SU-DHL-6 (cell line): ENCODE measurements around the gene AGPAT2.

Source experiments
- H2AFZ ChIP-seq: fragments of 200-600 bp; sonication (generic); 2 replicates; pipeline ENCODE4 v1.6.1; 2014; ENCODE audit warnings: low read depth, mild to moderate bottlenecking, moderate library complexity, mixed read lengths, antibody characterized with exemption, low read length; ENCODE audit not compliant: severe bottlenecking
- H3F3A ChIP-seq: fragments of 200-600 bp; shearing (Covaris generic); 2 replicates; pipeline ENCODE4 v1.6.0; 2016; ENCODE audit warnings: antibody characterized with exemption, mild to moderate bottlenecking; ENCODE audit not compliant: insufficient read depth
- H3K27ac ChIP-seq: fragments of 200-600 bp; sonication (generic); 2 replicates; pipeline ENCODE4 v1.5.1; 2016; ENCODE audit warnings: low read depth, mild to moderate bottlenecking, low read length, moderate library complexity, mixed read lengths
- H3K27me3 ChIP-seq: fragments of 200-600 bp; sonication (generic), shearing (Covaris generic); 2 replicates; pipeline ENCODE4 v1.6.0; 2014; ENCODE audit warnings: mild to moderate bottlenecking, low read length
- H3K36me3 ChIP-seq: fragments of 200-600 bp; sonication (generic); 2 replicates; pipeline ENCODE4 v1.6.1; 2014; ENCODE audit warnings: mild to moderate bottlenecking, low read length, mixed read lengths
- H3K4me2 ChIP-seq: fragments of 300-600, 200-600 bp; shearing (Covaris generic), sonication (generic); 2 replicates; pipeline ENCODE4 v1.6.0; 2014; ENCODE audit warnings: low read length, low read depth, mild to moderate bottlenecking; ENCODE audit not compliant: poor library complexity, severe bottlenecking
- H3K4me3 ChIP-seq: fragments of 200-600 bp; sonication (generic); 2 replicates; pipeline ENCODE4 v1.5.1; 2014; ENCODE audit warnings: antibody characterized with exemption, low read length, mild to moderate bottlenecking, mixed read lengths; ENCODE audit not compliant: insufficient read depth, poor library complexity, severe bottlenecking
- H3K79me2 ChIP-seq: fragments of 200-600 bp; sonication (generic); 2 replicates; pipeline ENCODE4 v1.6.1; 2014; ENCODE audit warnings: mild to moderate bottlenecking, low read length, moderate library complexity; ENCODE audit not compliant: insufficient read depth
- H3K9ac ChIP-seq: fragments of 200-600 bp; sonication (generic); 2 replicates; pipeline ENCODE4 v1.7.0; 2014; ENCODE audit warnings: mild to moderate bottlenecking, low read length
- H3K9me2 ChIP-seq: fragments of 200-600 bp; sonication (generic); replicated peaks from 2 replicates; pipeline ENCODE4 v1.6.1; 2014; ENCODE audit warnings: low read length; ENCODE audit not compliant: insufficient read depth
- H3K9me3 ChIP-seq: fragments of 200-600 bp; sonication (generic); 2 replicates; pipeline ENCODE4 v1.6.1; 2014; ENCODE audit warnings: low read length, mixed read lengths; ENCODE audit not compliant: insufficient read depth
- H4K20me1 ChIP-seq: fragments of 200-600 bp; sonication (generic); 2 replicates; pipeline ENCODE4 v1.6.1; 2014; ENCODE audit warnings: low read depth, mild to moderate bottlenecking, antibody characterized with exemption, low read length, moderate library complexity, mixed read lengths
- CTCF ChIP-seq: fragments of 200-600 bp; sonication (generic); IDR thresholded peaks from one replicate; pipeline ENCODE4 v1.5.1; 2017; ENCODE audit warnings: antibody characterized with exemption, mild to moderate bottlenecking, low read length, moderate library complexity; ENCODE audit not compliant: insufficient read depth, poor library complexity, severe bottlenecking
- EZH2phosphoT487 ChIP-seq: fragments of 200-600 bp; sonication (generic), shearing (Covaris generic); conservative IDR thresholded peaks from 2 replicates; pipeline ENCODE4 v1.6.1; 2018; ENCODE audit warnings: mild to moderate bottlenecking, antibody characterized with exemption, low read length, moderate library complexity, mixed read lengths

The AGPAT2 gene

GRCh38 chr9:136671254-136671614, 16.0 kb downstream of the AGPAT2 start:
- H3K9ac ChIP-seq: no peak overlapping the region
- H3K27me3 ChIP-seq: no peaks in the 10 kb centered on the region
- no peaks in the 10 kb centered on the region for H3K36me3 ChIP-seq
- no peak for TF ChIP-seq CTCF
- TF ChIP-seq EZH2phosphoT487: no peak
- no peaks in the 10 kb centered on the region for H4K20me1 ChIP-seq
- H3K27ac ChIP-seq: no peak overlapping the region
- H3K4me2 ChIP-seq: no peak overlapping the region
- H3K79me2 ChIP-seq: no peaks in the 10 kb centered on the region
- H3K9me3 ChIP-seq: no peaks in the 10 kb centered on the region
- no peak overlapping the region for H2AFZ ChIP-seq
- H3K4me3 ChIP-seq: no peak overlapping the region
- no peaks in the 10 kb centered on the region for H3K9me2 ChIP-seq
- no peaks in the 10 kb centered on the region for H3F3A ChIP-seq

- H3F3A ChIP-seq: no peaks in the 10 kb centered on the region
- H3K4me3 ChIP-seq: no peak overlapping the region
- no peak overlapping the region for H3K9ac ChIP-seq
- TF ChIP-seq CTCF (no peak), EZH2phosphoT487 (no peak)
- H3K9me2 ChIP-seq: no peaks in the 10 kb centered on the region
- H3K79me2 ChIP-seq: no peaks in the 10 kb centered on the region
- no peaks in the 10 kb centered on the region for H3K36me3 ChIP-seq
- H3K4me2 ChIP-seq: no peak overlapping the region
- no peaks in the 10 kb centered on the region for H3K27me3 ChIP-seq
- no peaks in the 10 kb centered on the region for H3K9me3 ChIP-seq
- no peak overlapping the region for H3K27ac ChIP-seq
- H4K20me1 ChIP-seq: no peaks in the 10 kb centered on the region
- H2AFZ ChIP-seq: no peak overlapping the region
Measured at GRCh38 chr9:136670576-136671253, 16.5 kb downstream of the AGPAT2 start.

DNA sequence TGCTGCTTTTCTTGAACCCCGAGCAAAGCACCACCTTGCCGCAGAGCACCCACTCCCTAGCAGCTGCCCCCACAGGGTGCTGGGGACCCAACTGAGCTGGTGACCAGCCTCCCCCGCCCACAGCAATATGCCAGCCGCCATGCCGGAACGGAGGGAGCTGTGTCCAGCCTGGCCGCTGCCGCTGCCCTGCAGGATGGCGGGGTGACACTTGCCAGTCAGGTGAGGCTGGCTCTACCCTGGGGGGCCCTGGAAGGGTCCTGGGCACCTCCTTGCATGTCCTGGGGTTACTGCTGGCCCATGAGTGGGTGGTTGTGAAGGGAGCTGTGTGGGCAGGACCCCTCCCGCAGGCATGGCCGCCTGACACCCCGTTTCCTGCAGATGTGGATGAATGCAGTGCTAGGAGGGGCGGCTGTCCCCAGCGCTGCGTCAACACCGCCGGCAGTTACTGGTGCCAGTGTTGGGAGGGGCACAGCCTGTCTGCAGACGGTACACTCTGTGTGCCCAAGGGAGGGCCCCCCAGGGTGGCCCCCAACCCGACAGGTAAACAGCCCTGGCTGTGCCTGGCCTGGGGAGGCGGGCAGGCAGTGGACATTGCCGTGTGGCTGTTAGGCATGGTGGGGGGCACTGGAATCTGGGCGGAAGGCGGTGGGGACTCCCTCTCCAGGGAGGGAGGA, 17.3 kb downstream of the AGPAT2 start:
- Histone ChIP-seq H3K36me3 (no peaks in the 10 kb centered on the region), H2AFZ (no peak overlapping the region), H3K9me2 (no peaks in the 10 kb centered on the region), H3F3A (no peaks in the 10 kb centered on the region), H3K4me2 (no peak overlapping the region), H3K9ac (no peak overlapping the region), H3K9me3 (no peaks in the 10 kb centered on the region), H4K20me1 (no peaks in the 10 kb centered on the region), H3K79me2 (no peaks in the 10 kb centered on the region), H3K4me3 (no peak overlapping the region), H3K27me3 (no peaks in the 10 kb centered on the region), H3K27ac (no peak overlapping the region)
- TF ChIP-seq CTCF: no peak
- no peak for TF ChIP-seq EZH2phosphoT487
